B cell (primary cell): ENCODE results near the gene SCFD2.

ENCODE experiments used
- EZH2 ChIP-seq: IDR thresholded peaks from 2 replicates; pipeline ENCODE4 v1.6.1; 2012; ENCODE audit warnings: borderline replicate concordance, low read depth, mild to moderate bottlenecking, moderate library complexity, low read length; ENCODE audit not compliant: insufficient read depth, poor library complexity, severe bottlenecking
- TF ChIP-seq, protein P1 (sequence below): fragments of 200-600 bp; IDR thresholded peaks from one replicate; pipeline ENCODE4 v1.8.0; 2022; ENCODE audit warnings: antibody characterized with exemption, mild to moderate bottlenecking

DNA sequence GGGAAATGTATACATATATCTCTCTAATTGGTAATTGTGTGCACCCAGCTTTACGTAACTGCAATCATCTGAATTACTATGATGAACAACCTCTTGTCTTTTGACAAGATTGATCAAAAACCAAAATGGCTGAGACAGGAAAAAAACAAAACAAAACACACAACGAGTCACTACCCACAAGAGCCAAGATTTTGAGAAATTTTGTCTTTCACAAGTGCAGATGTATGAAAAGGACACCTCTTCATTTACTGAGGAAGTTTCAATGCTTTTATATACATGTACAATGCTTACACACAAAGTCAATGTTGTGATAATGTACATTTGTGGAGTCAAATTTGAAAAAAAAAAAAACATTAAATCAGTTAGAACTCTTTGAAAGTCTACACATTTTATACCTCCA lies 224.6 kb downstream of the SCFD2 start:
- TF ChIP-seq, protein P1, sequence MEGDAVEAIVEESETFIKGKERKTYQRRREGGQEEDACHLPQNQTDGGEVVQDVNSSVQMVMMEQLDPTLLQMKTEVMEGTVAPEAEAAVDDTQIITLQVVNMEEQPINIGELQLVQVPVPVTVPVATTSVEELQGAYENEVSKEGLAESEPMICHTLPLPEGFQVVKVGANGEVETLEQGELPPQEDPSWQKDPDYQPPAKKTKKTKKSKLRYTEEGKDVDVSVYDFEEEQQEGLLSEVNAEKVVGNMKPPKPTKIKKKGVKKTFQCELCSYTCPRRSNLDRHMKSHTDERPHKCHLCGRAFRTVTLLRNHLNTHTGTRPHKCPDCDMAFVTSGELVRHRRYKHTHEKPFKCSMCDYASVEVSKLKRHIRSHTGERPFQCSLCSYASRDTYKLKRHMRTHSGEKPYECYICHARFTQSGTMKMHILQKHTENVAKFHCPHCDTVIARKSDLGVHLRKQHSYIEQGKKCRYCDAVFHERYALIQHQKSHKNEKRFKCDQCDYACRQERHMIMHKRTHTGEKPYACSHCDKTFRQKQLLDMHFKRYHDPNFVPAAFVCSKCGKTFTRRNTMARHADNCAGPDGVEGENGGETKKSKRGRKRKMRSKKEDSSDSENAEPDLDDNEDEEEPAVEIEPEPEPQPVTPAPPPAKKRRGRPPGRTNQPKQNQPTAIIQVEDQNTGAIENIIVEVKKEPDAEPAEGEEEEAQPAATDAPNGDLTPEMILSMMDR = no peak
- no peak for TF ChIP-seq EZH2
